ENCODE measurements around the gene EEF1G.

DNA sequence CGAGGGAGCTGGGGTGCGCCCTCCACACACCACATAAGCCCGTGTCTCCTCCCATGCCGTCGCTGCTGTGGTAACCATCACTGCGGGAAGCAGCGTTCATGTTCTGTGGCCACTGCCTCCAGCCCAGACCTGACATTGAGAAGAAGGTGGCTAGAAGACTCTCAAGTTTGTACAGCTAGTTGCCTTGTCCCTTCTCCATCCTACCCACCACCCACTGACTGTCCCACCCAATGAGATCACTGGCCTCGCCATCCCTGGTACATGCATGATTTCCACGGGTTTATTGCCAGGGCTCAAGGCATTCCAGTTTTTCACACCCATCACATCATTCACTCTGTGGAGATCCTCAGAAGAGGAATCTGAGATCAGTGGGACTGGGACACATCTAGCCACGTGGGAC lies 60.1 kb downstream of the EEF1G start:
- TF ChIP-seq SUZ12 (IDR thresholded peaks at IDR 0.05) (no peak), TARDBP (IDR thresholded peaks at IDR 0.05) (no peak), FOXA1 (IDR thresholded peaks at IDR 0.05) (no peak), FOXM1 (IDR thresholded peaks at IDR 0.05; ENCODE audit: borderline replicate concordance) (no peak), FOXK2 (IDR thresholded peaks at IDR 0.05) (no peak), ELF4 (IDR thresholded peaks at IDR 0.05) (no peak), BHLHE40 (IDR thresholded peaks at IDR 0.05; ENCODE audit: borderline replicate concordance) (no peak), ARNT (IDR thresholded peaks at IDR 0.05) (no peak), L3MBTL2 (conservative IDR thresholded peaks at IDR 0.05) (no peak), HDGF (IDR thresholded peaks at IDR 0.05; ENCODE audit: borderline replicate concordance) (no peak), NFRKB (IDR thresholded peaks at IDR 0.05) (no peak), CTBP1 (IDR thresholded peaks at IDR 0.05; ENCODE audit: borderline replicate concordance) (no peak)
- TF ChIP-seq, protein P1, sequence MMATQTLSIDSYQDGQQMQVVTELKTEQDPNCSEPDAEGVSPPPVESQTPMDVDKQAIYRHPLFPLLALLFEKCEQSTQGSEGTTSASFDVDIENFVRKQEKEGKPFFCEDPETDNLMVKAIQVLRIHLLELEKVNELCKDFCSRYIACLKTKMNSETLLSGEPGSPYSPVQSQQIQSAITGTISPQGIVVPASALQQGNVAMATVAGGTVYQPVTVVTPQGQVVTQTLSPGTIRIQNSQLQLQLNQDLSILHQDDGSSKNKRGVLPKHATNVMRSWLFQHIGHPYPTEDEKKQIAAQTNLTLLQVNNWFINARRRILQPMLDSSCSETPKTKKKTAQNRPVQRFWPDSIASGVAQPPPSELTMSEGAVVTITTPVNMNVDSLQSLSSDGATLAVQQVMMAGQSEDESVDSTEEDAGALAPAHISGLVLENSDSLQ (IDR thresholded peaks at IDR 0.05), result no peak
